Islet precursor cell (in vitro differentiated cells): ENCODE results near the gene WDR76.
"Not testable (repeated sequence)": the region's sequence is repeated elsewhere in the genome, so short reads cannot be mapped to it uniquely, and the experiment has no call there.

Source experiments
- DNase-seq: peaks from one replicate; pipeline ENCODE4 v3.0.0-alpha.2; 2018

The WDR76 gene

DNA sequence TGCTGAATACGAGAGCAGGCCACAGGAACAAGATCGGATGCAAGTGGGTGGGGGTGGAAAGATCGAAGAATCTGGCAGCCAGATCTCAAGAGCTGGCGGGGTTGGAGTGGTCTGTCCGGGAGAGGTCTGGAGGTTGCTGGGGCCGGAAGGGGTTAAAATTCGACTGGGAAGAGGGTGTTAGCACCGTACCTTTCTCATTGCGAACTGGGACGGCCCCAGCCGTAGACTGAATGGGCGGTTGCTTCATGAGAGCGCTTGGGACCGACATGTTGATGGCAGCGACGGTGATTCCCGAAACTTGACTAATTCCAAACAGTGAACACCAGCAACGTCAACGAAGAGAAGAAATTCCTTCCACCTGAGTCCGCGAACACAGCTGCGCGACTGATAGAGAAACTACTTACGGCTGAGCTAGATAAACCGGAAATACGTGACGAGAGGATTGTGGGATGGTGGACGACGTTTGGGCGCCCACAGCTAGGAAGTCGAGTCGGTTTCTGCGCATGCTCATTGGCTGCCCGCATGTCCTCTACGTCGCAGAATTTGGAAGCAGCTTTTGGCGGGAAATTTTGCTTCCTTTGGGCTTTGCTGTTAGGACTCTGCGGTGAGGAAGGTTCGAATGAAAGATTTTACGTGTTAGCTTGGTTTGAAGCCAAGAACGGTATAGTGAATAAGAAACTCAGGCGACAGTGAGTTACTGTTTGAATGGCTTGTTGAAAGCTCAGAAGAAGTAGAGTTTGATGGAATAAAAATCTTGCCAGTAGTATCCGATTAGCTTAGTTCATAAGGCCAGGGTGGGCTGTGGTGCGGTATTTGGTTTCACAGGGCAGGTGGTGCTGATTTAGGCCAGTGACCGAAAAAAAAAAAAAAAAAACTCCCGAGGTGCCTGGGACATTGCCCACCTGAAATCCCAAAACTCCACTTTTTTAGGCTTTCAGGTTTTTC, 2.2 kb upstream of the WDR76 start, which contains the start of gene MFAP1:
TSS of gene MFAP1 (minus strand) at position 389 of the 945 bp plus-strand sequence. CDS start at position 268, 121 bp downstream.
- DNase-seq = peak; percentile 93

DNA sequence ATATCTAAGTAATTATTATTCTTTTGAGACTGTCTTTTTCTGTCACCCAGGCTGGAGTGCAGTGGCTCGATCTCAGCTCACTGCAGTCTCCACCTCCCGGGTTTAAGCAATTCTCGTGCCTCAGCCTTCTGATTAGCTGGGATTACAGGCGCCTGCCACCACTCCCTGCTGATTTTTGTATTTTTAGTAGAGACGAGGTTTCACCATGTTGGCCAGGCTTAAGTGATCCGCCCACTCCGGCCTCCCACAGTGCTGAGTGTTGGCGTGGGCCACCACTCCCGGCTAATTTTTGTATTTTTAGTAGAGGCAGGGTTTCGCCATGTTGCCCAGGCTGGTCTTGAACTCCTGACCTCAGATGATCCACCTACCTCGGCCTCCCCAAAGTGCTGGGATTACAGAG, 1.5 kb upstream of the WDR76 start:
- not testable (repeated sequence) for DNase-seq

DNA sequence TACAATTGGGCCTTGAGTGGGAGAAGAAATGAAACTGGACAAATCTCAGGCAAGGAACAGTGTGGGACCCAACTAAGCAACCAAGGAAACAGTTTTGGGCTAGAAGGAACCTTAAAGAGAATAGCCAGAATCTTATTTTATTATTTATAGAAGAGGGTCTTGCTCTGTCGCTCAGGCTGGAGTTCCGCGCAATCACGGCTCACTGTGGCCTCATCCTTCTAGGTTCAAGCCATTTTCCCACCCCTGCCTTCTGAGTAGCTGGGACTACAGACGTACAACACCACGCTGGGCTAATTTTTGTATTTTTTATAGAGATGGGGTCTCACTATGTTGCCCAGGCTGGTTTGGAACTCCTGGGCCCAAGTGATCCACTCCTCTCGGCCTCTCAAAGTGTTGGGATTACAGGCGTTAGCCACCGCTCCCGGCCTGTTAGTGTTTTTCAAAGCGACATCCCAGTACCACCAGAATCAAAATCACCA, 734 bp upstream of the WDR76 start:
- no peak for DNase-seq

DNA sequence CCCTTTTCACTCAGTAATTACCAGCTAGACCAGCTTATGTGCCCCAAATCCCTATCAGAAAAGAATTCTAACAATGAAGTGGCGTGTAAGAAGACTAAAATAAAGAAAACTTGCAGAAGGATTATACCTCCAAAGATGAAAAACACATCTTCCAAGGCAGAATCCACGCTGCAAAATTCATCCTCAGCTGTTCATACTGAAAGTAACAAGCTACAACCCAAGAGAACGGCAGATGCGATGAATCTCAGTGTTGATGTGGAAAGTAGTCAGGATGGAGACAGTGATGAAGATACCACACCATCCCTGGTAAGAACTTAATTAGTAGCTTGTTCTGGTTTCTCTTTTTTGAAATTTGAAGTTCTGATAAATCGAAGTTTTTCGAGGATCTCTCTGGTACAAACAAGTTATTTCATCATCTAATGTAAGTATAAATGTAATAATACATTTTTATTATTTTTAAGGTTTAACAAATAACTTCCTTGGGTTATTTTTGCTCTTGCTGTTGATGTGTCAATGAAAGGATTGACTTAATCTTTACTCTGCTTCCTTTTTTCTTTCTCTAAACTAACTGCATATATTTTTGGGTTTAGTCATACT, 1.4 kb downstream of the WDR76 start:
- no peak for DNase-seq

DNA sequence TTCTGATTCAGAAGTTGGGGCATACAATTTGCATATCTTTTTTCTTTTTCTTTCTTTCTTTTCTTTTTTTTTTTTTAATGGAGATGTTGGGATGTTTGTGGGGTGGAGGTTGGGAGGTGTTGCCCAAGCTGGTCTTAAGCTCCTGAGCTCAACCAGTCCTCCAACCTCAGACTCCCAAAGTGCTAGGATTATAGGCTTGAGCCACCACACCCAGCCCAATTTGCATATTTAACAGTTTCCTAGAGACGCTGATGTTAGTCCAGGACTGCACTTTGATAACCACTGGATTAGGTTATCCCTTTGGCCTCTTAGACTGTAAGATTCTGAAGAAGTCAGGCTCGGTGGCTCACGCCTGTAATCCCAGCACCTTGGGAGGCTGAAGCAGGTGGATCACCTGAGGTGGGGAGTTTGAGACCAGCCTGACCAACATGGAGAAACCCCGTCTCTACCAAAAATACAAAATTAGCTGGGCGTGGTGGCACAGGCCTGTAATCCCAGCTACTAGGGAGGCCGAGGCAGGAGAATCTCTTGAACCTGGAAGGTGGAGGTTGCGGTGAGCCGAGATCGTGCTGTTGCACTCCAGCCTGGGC, 3.2 kb downstream of the WDR76 start:
- not testable (repeated sequence) for DNase-seq

DNA sequence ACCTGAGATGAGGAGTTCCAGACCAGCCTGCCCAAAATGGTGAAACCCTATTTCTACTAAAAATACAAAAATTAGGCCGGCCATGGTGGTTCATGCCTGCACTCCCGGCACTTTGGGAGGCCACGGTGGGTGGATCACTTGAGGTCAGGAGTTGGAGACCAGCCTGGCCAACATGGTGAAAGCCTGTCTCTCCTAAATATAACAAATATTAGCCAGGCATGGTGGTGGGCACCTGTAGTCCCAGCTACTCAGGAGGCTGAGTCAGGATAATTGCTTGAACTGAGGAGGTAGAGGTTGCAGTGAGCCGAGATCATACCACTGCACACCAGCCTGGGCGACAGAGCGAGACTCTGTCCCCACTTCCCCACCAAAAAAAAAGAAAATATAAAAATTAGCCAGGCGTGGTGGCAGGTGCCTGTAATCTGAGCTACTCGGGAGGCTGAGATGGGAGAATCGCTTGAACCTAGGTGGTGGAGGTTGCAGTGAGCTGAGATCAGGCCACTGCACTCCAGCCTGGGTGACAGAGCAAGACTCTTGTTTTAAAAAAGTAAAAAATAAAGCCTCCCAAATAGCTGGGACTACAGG, 4.0 kb downstream of the WDR76 start:
- not testable (repeated sequence) for DNase-seq

DNA sequence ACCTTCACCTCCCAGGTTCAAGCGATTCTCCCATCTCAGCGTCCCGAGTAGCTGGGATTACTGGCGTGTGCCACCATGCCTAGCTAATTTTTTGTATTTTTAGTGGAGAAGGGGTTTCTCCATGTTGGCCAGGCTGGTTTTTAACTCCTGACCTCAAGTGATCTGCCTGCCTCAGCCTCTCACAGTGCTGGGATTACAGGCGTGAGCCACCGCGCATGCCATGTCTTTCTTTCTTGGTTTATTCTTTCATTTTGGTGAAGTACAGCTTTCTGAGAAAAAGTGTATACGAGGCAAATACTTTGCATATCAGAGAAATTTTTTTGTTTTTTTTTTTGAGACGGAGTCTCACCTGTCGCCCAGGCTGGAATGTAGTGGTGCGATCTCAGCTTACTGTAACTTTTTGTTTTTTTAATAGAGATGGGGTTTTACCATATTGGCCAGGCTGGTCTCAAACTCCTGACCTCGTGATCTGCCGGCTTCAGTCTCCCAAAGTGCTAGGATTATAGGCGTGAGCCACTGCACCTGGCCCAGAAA, 4.8 kb downstream of the WDR76 start:
- DNase-seq = not testable (repeated sequence)

DNA sequence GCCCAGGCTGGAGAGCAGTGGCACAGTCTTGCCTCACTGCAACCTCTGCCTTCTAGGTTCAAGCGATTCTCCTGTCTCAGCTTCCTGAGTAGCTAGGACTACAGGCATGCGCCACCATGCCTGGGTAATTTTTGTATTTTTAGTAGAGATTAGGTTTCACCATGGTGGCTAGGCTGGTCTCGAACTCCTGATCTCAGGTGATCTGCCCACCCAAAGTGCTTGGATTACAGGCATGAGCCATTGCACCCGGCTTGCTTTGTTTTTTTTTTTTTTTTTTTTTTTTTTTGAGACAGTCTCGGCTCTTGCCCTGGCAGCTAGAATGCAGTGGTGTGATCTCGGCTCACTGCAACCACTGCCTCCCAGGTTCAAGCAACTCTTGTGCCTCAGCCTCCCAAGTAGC, 5.7 kb downstream of the WDR76 start:
- DNase-seq = not testable (repeated sequence)

DNA sequence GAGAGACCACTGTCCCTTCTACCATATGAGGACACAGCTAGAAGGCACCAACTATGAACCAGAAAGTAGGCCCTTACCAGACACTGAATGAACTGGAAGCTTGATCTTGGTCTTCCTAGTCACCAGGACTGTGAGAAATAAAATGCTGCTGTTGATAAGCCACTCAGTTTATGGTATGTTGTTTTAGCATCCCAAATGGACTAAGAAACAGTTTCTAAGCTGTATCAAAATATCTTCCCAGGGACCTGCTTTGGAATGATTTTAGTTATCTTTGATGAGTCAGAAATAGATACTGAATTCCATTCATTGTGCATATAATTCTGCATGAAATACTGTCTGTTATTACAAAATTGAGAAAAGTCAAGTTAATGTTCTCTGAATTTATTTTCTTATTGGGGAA, 18.6 kb downstream of the WDR76 start:
- DNase-seq = no peak

DNA sequence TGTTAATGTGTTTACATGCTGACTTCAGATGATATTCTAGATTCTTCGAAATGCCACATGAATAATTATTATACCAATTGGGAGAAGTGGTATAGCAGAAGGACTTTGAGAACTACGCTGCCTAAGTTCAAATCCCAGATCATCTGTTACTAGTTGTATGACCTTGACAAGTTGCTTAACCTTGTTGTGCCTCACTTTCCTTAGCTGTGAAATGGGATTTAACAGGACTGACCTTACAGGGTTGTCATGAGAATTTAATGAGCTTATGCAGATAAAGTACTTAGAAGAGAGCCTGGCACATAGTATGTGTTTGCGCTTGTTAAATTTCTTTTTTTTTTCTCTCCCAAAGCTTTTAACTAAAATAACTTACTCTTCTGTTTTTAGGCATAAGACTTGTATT, 24.4 kb downstream of the WDR76 start:
- no peak for DNase-seq

DNA sequence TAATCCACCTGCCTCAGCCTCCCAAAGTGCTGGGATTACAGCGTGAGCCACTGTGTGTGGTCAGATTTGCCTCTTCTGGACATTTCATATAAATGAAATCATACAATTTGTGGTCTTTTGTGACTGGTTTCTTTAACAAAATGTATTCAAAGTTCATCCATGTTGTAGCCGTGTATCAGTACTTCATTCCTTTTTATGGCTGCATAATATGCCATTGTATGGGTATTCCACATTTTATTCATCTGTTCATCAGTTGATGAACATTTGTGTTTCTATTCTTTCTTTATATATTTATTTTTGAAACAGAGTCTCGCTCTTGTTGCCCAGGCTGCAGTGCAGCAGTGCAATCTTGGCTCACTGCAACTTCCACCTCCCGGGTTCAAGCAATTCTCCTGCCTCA, 25.8 kb downstream of the WDR76 start:
- no peak for DNase-seq

DNA sequence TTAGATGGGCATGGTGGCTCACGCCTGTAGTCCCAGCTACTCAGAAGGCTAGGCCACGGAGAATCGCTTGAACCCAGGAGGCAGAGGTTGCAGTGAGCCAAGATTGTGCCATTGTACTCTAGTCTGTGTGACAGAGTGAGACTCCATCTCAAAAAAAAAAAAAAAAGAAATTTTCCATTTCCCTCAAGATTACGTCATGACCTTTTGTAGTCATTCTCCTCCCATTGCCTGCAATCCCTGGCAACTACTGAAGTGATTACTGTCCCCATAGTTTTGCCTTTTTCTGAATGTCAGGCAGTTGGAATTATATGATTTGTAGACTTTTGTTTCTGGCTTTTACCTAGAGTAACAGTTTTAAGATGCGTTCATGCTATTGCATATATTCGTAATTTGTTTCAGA, 28.0 kb downstream of the WDR76 start:
- no peak for DNase-seq

DNA sequence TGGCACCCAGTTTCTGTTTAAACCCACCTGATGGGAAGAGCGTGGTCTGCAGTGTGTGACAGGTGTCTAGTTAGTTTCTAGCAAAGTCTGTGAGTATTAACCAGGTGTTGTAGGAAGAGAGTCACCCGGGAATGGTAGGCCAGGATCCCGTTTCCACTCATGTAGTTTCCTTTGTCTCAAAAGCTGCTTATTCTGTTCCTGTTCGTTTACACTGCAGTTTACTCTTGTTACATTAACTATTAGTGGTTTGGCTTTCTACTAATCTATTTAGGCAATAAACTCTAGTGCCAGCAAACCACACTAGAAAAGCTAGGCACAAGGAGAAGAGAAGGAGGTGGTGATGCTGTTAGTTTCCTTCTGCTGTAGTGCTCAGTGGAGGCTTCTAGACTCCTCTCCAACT, 32.7 kb downstream of the WDR76 start:
- no peak for DNase-seq

DNA sequence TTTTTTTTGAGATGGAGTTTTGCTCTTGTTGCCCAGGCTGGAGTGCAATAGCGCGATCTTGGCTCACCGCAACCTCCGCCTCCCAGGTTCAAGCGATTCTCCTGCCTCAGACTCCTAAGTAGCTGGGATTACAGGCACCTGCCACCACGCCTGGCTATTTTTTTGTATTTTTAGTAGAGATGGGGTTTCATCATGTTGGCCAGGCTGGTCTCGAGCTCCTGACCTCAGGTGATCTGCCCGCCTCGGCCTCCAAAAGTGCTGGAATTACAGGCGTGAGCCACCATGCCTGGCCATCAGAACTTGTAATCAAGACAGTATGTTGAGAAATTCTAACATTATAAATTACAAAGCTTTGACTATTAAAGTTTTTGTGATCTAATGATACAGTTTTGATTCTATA, 39.8 kb downstream of the WDR76 start:
- not testable (repeated sequence) for DNase-seq

DNA sequence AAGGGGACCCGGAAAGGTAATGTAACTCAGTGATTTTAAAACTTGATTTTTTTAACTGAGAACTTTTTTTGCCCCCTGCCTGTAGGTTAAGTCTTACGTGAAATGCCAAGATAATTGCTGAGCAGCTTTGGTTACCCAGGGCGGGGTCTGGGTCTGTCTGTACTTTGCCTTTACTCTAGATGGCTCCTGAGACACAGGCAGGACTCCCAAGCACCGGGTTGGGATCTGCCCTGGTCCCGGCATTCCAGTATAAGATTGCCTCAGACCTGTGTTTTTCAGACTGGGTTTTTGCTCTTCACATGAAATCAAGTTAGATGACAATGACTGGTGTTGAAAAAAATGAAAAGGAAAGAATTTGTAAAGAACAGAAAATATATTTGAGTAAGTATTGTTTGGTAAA, 40.3 kb downstream of the WDR76 start:
- DNase-seq = no peak

DNA sequence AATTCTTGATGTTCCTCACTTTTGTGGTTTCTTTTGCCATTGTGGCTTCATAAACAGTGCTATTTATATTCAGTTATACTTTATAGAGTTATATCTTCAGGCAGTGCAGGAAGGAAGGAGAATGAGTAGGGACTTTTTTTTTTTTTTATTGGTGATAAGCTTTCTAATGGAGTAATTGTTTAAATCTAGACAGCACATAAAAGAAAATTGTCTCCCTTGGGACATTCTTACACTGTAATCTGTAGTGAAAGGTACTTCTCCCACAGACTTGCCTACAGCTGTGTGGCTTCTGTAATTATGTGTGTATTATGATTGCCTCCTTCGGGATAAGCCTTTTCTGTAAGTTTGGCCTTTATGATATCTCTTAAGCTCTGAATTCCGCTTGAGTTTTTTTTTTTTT, 41.6 kb downstream of the WDR76 start:
- no peak for DNase-seq

DNA sequence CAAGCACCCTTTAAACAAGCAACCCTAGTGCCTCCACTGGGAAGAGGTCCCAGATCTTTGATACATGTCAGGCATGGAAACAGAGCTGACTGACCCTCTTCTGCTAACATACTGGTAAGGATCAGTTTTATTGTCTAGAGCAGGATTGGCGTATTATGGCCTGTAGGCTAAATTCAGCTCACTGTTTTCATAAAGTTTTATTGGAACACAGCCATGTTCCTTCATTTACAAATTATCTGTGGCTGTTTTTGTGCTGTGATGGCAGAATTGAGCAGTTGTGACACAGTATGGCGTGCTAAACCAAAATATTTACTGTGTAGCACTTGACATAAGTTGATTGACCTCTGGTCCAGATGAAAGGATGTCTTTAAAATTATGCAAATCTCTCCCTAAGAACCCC, 45.0 kb downstream of the WDR76 start:
- DNase-seq = no peak

DNA sequence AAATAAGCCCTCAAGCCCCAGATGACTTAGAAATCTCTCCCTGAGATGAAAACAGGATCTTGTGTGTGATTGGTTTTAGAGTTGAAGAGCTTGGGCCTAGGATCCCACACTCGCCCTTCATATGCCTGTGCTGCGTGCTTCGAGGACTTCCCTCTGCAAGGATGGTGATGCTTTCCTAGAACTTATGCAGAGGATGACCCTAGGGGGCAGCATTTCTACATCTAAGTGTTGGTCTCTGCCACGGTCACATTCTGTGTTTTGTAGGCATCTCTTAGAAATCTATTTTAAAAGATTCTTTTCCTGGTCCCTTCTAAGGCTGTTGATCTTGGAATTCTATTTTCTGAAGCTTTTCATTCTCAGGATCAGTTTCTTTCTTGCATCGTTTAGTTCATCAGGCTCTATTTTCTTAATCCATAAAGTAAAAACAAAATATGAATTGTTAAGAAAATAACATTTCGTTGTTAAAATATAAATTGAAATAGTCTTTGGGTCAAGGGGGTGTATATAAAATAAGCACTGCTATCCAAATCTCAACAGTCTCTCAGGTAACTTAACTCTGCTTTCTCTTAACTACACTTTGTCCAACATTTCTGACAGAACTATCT, 45.7 kb downstream of the WDR76 start:
- peak; percentile 74 for DNase-seq

DNA sequence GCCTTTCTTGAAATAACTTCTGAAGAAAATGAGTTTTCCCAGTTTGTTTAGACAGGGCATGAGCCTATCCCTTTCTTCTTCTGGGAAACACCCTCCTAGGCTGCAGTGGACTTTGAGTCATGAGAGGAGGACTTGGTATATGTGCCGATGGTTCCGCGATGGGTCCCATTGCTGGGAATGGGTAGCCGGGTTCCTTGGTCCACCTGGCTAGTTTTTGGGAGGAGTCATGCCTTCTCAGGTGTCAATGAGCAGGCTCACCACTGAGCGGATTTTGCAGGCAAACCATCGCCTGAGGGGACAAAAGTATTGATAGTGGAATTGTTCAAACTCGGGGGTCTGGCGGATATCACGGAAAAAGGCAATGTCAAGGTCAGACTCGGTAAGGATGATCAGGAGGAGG, 46.8 kb downstream of the WDR76 start:
- DNase-seq = no peak

DNA sequence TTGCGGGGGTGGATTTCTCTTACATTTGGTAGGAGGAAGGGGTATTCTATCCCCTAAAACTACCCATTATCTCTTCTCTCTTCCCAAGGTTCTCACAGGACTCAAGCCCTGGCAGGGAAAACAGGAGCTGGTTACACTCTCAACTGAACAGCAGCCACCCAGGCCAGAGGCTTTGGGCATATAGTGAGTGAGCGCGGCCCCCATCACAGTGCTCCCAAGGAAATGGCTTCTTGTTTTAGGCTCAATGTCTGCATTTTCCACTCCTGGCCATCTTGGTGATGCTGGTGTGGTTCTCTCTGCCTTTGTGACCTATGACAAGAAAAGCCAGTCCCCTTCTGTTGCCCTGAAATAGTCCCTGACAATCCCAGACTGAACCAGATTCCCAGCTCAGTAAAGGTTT, 50.1 kb downstream of the WDR76 start:
- DNase-seq = no peak

DNA sequence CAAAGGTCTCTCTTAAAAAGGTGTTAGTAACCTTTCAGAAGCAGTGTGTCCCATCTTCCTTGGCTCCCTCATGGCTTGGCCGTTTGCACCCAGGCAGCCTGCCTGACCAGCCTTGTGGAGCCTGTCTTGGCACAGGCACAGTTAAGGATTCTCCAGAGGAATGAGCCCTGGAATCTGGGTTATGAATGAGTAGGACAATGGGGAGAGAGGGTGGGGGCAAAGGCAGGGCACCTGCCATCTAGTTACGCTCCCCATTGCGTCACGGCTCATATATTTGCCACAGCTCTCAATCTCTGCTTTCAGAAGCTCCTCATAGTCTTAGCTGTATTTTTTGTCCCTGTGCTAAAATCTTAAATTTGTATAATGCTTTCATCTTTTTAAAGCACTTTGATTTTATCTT, 50.6 kb downstream of the WDR76 start:
- DNase-seq = no peak

DNA sequence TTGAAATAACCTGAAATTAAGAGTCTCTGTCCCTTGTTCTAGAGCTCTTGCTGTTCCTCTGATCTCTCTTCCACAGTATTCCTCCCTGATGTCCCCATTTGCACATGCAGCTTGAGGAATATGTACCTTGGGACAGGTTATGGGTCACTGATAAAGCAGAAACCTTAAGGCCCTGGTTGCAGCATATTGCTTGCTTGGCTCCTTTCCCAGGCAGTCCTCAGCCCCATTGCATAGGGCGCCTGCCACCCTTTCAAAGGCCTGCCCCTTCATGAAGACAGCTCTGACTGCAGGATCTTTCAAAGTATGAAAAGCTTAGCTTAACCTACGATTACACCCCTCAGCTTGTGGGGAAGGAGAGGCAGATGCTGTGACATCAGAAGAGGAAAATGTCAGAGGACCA, 51.6 kb downstream of the WDR76 start:
- DNase-seq = no peak
